SK-N-SH (cell line): ENCODE measurements around the gene MCM5. TPM values are rescaled to one million over a fixed set of nuclear protein-coding genes. Genes with fewer than 3 reads are reported as not detected.

Experiments used
- CTCF ChIA-PET: fragments of 300-600, 350-600 bp; formaldehyde crosslinking; extraction: SDS; loops from one replicate; lab custom pipeline; 2021; lab: Yijun Ruan, JAX
- POLR2A ChIA-PET: fragments of 350-600 bp; sonication (Branson Sonifier 250); formaldehyde crosslinking; extraction: SDS; loops from one replicate; lab custom pipeline; 2020; ENCODE audit warnings: antibody characterized with exemption, inconsistent platforms; lab: Yijun Ruan, JAX
- DNase-seq: peaks from one replicate; pipeline ENCODE4 v3.0.0; 2012
- H2AFZ ChIP-seq: fragments of 200-600 bp; sonication (generic); 2 replicates; pipeline ENCODE4 v1.8.1; 2016; ENCODE audit warnings: antibody characterized with exemption, mild to moderate bottlenecking, low read depth
- H3F3A ChIP-seq: fragments of 200-600 bp; sonication (generic); replicated peaks from 2 replicates; pipeline ENCODE3; 2016; ENCODE audit warnings: antibody characterized with exemption, mild to moderate bottlenecking; ENCODE audit not compliant: insufficient read depth
- H3K27ac ChIP-seq, 2 experiments: fragments of 200-500 bp in 1 of 2; fragments of 200-600 bp in 1 of 2; sonication (Bioruptor generic) in 1 of 2; sonication (generic), shearing (Covaris generic) in 1 of 2; 2 replicates each; pipeline versions ENCODE4 v1.5.1 to v1.6.1; 2014 to 2016; ENCODE audit warnings: low read depth in 2 of 2, inconsistent platforms in 1 of 2, low read length in 1 of 2, mild to moderate bottlenecking in 1 of 2, mixed read lengths in 1 of 2
- H3K27me3 ChIP-seq: fragments of 200-600 bp; sonication (generic), shearing (Covaris generic); 2 replicates; pipeline ENCODE4 v1.6.1; 2016; ENCODE audit warnings: mixed run types; ENCODE audit not compliant: insufficient read depth
- H3K36me3 ChIP-seq, 2 experiments: fragments of 200-500 bp in 1 of 2; fragments of 200-600 bp in 1 of 2; sonication (Bioruptor generic) in 1 of 2; sonication (generic) in 1 of 2; replicated peaks in 1 of 2; 2 replicates each; pipeline versions ENCODE3 to v1.5.1; 2014 to 2016; ENCODE audit warnings: low read length in 1 of 2, mild to moderate bottlenecking in 1 of 2; ENCODE audit not compliant: insufficient read depth in 2 of 2, control insufficient read depth in 1 of 2
- H3K4me1 ChIP-seq, 2 experiments: fragments of 200-500 bp in 1 of 2; fragments of 200-600 bp in 1 of 2; sonication (Bioruptor generic) in 1 of 2; sonication (generic), shearing (Covaris generic) in 1 of 2; 2 replicates each; pipeline versions ENCODE4 v1.5.1 to v1.6.1; 2014 to 2016; ENCODE audit warnings: low read depth in 1 of 2, low read length in 1 of 2, mixed run types in 1 of 2; ENCODE audit not compliant: insufficient read depth in 2 of 2, control insufficient read depth in 1 of 2
- H3K4me2 ChIP-seq: fragments of 200-600 bp; sonication (generic), shearing (Covaris generic); 2 replicates; pipeline ENCODE4 v1.6.1; 2017; ENCODE audit warnings: mixed run types
- H3K4me3 ChIP-seq, 2 experiments: fragments of 200-500 bp in 1 of 2; fragments of 200-600 bp in 1 of 2; sonication (Bioruptor generic) in 1 of 2; sonication (generic), shearing (Covaris generic) in 1 of 2; 2 replicates each; pipeline versions ENCODE4 v1.5.1 to v1.8.1; 2014 to 2016; ENCODE audit warnings: low read depth in 2 of 2, inconsistent platforms in 1 of 2, low read length in 1 of 2, mild to moderate bottlenecking in 1 of 2, mixed read lengths in 1 of 2, moderate library complexity in 1 of 2
- H3K79me2 ChIP-seq: fragments of 200-600 bp; sonication (generic); 2 replicates; pipeline ENCODE4 v1.8.1; 2017; ENCODE audit warnings: mild to moderate bottlenecking; ENCODE audit not compliant: insufficient read depth
- H3K9ac ChIP-seq: fragments of 200-600 bp; sonication (generic); 2 replicates; pipeline ENCODE4 v1.6.1; 2017; ENCODE audit warnings: mixed run types
- H3K9me2 ChIP-seq: fragments of 200-600 bp; sonication (generic); 2 replicates; pipeline ENCODE4 v1.6.1; 2017; ENCODE audit warnings: mixed run types
- H3K9me3 ChIP-seq: fragments of 200-600 bp; sonication (generic); 2 replicates; pipeline ENCODE4 v1.6.1; 2017; ENCODE audit warnings: mixed run types, mild to moderate bottlenecking, moderate library complexity
- H4K20me1 ChIP-seq: fragments of 200-600 bp; sonication (generic); 2 replicates; pipeline ENCODE4 v1.6.1; 2017; ENCODE audit warnings: mild to moderate bottlenecking, mixed run types; ENCODE audit not compliant: insufficient read depth
- CHD2 ChIP-seq: fragments of 150-350 bp; IDR thresholded peaks from 2 replicates; pipeline ENCODE4 v1.6.1; 2018; ENCODE audit warnings: low read length; ENCODE audit not compliant: partially characterized antibody
- EP300 ChIP-seq, 2 experiments: IDR thresholded peaks; 2 replicates each; pipeline versions ENCODE4 v1.4.0 to v1.6.1; 2012; ENCODE audit warnings: borderline replicate concordance in 1 of 2, low read depth in 1 of 2, low read length in 1 of 2
- EZH2phosphoT487 ChIP-seq: fragments of 200-600 bp; sonication (generic); IDR thresholded peaks from 2 replicates; pipeline ENCODE4 v1.6.1; 2017; ENCODE audit warnings: low read depth, mixed run types, mild to moderate bottlenecking, antibody characterized with exemption, moderate library complexity, borderline replicate concordance
- FOSL2 ChIP-seq: IDR thresholded peaks from 2 replicates; pipeline ENCODE4 v1.4.0; 2012; ENCODE audit warnings: low read depth, mild to moderate bottlenecking, moderate library complexity, borderline replicate concordance
- GABPA ChIP-seq: IDR thresholded peaks from 2 replicates; pipeline ENCODE4 v1.4.0; 2012; ENCODE audit warnings: low read depth, mild to moderate bottlenecking
- GATA2 ChIP-seq: sonication (generic); formaldehyde crosslinking; IDR thresholded peaks from 2 replicates; pipeline ENCODE4 v1.5.0; 2020; ENCODE audit warnings: mild to moderate bottlenecking, missing genetic modification reagents
- MXI1 ChIP-seq: IDR thresholded peaks from 2 replicates; pipeline ENCODE4 v1.6.1; 2012; ENCODE audit warnings: mild to moderate bottlenecking, low read depth, low read length, improper control_type of control experiment
- POLR2AphosphoS5 ChIP-seq: IDR thresholded peaks from 2 replicates; pipeline ENCODE4 v1.6.1; 2012; ENCODE audit warnings: low read depth, low read length
- RAD21 ChIP-seq: IDR thresholded peaks from 2 replicates; pipeline ENCODE4 v1.6.1; 2012; ENCODE audit warnings: mild to moderate bottlenecking, low read length
- RFX5 ChIP-seq: IDR thresholded peaks from 2 replicates; pipeline ENCODE4 v1.6.1; 2012; ENCODE audit warnings: mild to moderate bottlenecking, improper control_type of control experiment, low read length
- WGBS: methylation state at CpG from one replicate; pipeline ENCODE4 v1.1.6; 2017; ENCODE audit warnings: low lambda C conversion rate; 5-methylcytosine and 5-hydroxymethylcytosine counted together
- polyA plus RNA-seq, 3 experiments: library from polyadenylated mRNA; depleted of rRNA; stranded (reverse); fragments of >200 nt; gene quantifications; 2 replicates each; pipeline ENCODE4 v1.2.3, GENCODE V29; 2012
- TF ChIP-seq, protein P1 (sequence below): IDR thresholded peaks from 2 replicates; pipeline ENCODE4 v1.6.1; 2012; ENCODE audit warnings: mild to moderate bottlenecking, low read depth, low read length, moderate library complexity
- TF ChIP-seq, protein P2 (sequence below): fragments of 150-350 bp; IDR thresholded peaks from 2 replicates; pipeline ENCODE4 v1.6.1; 2017; ENCODE audit warnings: antibody characterized with exemption, low read length, low read depth, borderline replicate concordance
- TF ChIP-seq, protein P3 (sequence below): fragments of 200-600 bp; sonication (generic); IDR thresholded peaks from 2 replicates; pipeline ENCODE4 v1.6.1; 2017; ENCODE audit warnings: antibody characterized with exemption, mild to moderate bottlenecking, moderate library complexity
- TF ChIP-seq, protein P4 (sequence below): IDR thresholded peaks from 2 replicates; pipeline ENCODE4 v1.4.0; 2012; ENCODE audit warnings: low read depth
- TF ChIP-seq, protein P5 (sequence below): IDR thresholded peaks from 2 replicates; pipeline ENCODE4 v1.4.0; 2012; ENCODE audit warnings: low read depth, borderline replicate concordance

MCM5 gene
- polyA plus RNA-seq, 1 of the 3 experiments (the other 2 are of a cell fraction): 42.9 TPM

DNA sequence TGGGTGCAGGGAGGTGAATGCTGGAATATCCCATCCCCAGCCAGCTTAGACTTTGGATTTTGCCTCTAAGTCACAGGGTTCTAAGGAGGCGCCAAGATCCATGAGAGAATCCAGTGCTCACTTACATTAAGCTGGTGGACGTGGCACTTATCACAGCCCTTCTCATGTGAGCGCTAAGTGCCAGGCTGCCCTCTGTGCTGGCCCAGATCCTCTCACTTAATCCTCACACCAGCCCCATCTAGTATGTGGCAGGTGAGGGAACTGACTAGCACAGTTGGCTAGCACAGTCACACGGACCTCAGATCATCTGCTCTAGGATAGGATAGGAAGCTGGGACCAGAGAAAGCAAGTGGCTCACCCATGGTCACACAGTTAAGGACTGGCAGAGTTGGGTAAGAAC lies 15.4 kb upstream of the MCM5 start:
- Histone ChIP-seq H3K9me3 (no peaks in the 10 kb centered on the region), H3K79me2 (no peaks in the 10 kb centered on the region; the same call in 1 of the 2 replicates), H3F3A (peaks cover 4% of the 10 kb centered on the region), H3K4me1 (peaks cover 7 to 8% of the 10 kb centered on the region in 2 experiments; a peak in 2 of 4 replicates), H3K9ac (no peak overlapping the region), H2AFZ (no peak overlapping the region), H3K4me3 (no peak overlapping the region), H3K9me2 (no peaks in the 10 kb centered on the region), H3K27ac (no peak overlapping the region), H3K27me3 (no peaks in the 10 kb centered on the region), H3K4me2 (no peak overlapping the region), H4K20me1 (no peaks in the 10 kb centered on the region), H3K36me3 (peaks cover 0 to 5% of the 10 kb centered on the region in 2 experiments)
- ChIA-PET CTCF (interaction anchor here (1.0 to 1.4 kb wide), 3 partner anchors 10 to 46 kb away, joined by 3 read pairs; no protein-coding TSS in a partner anchor), POLR2A (interaction anchor here (0.6 to 1.2 kb wide), 2 partner anchors 33 to 164 kb away, joined by 3 to 4 read pairs; no protein-coding TSS in a partner anchor)
- TF ChIP-seq GABPA: no peak
- TF ChIP-seq, protein P1, sequence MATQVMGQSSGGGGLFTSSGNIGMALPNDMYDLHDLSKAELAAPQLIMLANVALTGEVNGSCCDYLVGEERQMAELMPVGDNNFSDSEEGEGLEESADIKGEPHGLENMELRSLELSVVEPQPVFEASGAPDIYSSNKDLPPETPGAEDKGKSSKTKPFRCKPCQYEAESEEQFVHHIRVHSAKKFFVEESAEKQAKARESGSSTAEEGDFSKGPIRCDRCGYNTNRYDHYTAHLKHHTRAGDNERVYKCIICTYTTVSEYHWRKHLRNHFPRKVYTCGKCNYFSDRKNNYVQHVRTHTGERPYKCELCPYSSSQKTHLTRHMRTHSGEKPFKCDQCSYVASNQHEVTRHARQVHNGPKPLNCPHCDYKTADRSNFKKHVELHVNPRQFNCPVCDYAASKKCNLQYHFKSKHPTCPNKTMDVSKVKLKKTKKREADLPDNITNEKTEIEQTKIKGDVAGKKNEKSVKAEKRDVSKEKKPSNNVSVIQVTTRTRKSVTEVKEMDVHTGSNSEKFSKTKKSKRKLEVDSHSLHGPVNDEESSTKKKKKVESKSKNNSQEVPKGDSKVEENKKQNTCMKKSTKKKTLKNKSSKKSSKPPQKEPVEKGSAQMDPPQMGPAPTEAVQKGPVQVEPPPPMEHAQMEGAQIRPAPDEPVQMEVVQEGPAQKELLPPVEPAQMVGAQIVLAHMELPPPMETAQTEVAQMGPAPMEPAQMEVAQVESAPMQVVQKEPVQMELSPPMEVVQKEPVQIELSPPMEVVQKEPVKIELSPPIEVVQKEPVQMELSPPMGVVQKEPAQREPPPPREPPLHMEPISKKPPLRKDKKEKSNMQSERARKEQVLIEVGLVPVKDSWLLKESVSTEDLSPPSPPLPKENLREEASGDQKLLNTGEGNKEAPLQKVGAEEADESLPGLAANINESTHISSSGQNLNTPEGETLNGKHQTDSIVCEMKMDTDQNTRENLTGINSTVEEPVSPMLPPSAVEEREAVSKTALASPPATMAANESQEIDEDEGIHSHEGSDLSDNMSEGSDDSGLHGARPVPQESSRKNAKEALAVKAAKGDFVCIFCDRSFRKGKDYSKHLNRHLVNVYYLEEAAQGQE: no peak
- no peak for TF ChIP-seq EP300 (IDR thresholded peaks at IDR 0.05; ENCODE audit: borderline replicate concordance in 1 of 2, low read depth in 1 of 2, low read length in 1 of 2)
- no peak for TF ChIP-seq MXI1
- TF ChIP-seq, protein P2, sequence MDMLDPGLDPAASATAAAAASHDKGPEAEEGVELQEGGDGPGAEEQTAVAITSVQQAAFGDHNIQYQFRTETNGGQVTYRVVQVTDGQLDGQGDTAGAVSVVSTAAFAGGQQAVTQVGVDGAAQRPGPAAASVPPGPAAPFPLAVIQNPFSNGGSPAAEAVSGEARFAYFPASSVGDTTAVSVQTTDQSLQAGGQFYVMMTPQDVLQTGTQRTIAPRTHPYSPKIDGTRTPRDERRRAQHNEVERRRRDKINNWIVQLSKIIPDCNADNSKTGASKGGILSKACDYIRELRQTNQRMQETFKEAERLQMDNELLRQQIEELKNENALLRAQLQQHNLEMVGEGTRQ: no peak
- no peak for DNase-seq
- 50% methylated on average over 1 of the region's 4 CpGs for WGBS

DNA sequence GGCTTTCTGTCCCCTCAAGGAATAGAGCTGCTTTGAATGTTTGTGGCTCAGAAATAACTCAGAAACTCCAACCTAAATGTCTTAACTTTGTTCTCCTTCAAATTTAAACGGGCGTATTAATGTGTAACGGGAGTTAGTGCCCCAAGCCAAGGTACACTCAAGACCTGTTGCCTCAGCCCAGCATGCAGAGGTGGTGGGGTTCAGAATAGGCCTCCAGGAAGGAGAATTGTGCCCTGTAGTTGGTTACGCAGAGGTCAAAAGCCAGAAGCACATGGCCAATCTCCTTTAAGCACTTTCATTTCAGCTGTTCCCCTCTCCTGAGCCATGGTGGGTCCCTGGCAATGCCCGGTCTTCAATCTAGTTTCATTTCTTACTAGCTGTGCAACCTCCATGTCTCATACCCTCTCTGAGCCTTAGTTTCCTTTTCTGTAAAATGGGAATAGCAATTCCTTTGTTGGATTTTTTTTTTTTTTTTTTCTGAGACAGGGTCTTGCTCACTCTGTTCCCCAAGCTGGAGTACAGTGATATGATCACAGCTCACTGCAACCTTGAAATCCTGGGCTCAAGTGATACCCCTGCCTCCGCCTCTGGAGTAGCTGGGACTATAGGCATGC lies 14.9 kb upstream of the MCM5 start:
- no peak overlapping the region for H3K27ac ChIP-seq
- no peaks in the 10 kb centered on the region for H3K9me3 ChIP-seq
- peaks cover under 1% of the 10 kb centered on the region for H3F3A ChIP-seq
- H2AFZ ChIP-seq: no peak overlapping the region
- H3K4me1 ChIP-seq: peaks cover 7 to 8% of the 10 kb centered on the region in 2 experiments; a peak in 2 of 4 replicates
- no peak overlapping the region for H3K4me2 ChIP-seq
- H3K4me3 ChIP-seq: no peak overlapping the region
- no peak for DNase-seq
- ChIA-PET CTCF (interaction anchor here (1.0 to 1.4 kb wide), 2 partner anchors 9 to 46 kb away, joined by 3 read pairs; no protein-coding TSS in a partner anchor), POLR2A (interaction anchor here (1.2 kb wide), 1 partner anchor 34 kb away, joined by 4 read pairs; no protein-coding TSS in a partner anchor)
- no peaks in the 10 kb centered on the region for H3K27me3 ChIP-seq
- WGBS: 95% methylated on average over 5 of the region's 6 CpGs
- no peak overlapping the region for H3K9ac ChIP-seq
- H3K9me2 ChIP-seq: no peaks in the 10 kb centered on the region
- no peaks in the 10 kb centered on the region for H4K20me1 ChIP-seq
- peaks cover 0 to 9% of the 10 kb centered on the region in 2 experiments for H3K36me3 ChIP-seq
- H3K79me2 ChIP-seq: no peaks in the 10 kb centered on the region; the same call in 1 of the 2 replicates
- TF ChIP-seq, protein P2: no peak
- TF ChIP-seq, protein P3, sequence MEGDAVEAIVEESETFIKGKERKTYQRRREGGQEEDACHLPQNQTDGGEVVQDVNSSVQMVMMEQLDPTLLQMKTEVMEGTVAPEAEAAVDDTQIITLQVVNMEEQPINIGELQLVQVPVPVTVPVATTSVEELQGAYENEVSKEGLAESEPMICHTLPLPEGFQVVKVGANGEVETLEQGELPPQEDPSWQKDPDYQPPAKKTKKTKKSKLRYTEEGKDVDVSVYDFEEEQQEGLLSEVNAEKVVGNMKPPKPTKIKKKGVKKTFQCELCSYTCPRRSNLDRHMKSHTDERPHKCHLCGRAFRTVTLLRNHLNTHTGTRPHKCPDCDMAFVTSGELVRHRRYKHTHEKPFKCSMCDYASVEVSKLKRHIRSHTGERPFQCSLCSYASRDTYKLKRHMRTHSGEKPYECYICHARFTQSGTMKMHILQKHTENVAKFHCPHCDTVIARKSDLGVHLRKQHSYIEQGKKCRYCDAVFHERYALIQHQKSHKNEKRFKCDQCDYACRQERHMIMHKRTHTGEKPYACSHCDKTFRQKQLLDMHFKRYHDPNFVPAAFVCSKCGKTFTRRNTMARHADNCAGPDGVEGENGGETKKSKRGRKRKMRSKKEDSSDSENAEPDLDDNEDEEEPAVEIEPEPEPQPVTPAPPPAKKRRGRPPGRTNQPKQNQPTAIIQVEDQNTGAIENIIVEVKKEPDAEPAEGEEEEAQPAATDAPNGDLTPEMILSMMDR: no peak
- TF ChIP-seq FOSL2 (no peak), RAD21 (no peak), CHD2 (no peak), RFX5 (no peak), POLR2AphosphoS5 (no peak), EZH2phosphoT487 (no peak), GATA2 (no peak)
- TF ChIP-seq, protein P4, sequence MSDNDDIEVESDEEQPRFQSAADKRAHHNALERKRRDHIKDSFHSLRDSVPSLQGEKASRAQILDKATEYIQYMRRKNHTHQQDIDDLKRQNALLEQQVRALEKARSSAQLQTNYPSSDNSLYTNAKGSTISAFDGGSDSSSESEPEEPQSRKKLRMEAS: no peak
- TF ChIP-seq, protein P5, sequence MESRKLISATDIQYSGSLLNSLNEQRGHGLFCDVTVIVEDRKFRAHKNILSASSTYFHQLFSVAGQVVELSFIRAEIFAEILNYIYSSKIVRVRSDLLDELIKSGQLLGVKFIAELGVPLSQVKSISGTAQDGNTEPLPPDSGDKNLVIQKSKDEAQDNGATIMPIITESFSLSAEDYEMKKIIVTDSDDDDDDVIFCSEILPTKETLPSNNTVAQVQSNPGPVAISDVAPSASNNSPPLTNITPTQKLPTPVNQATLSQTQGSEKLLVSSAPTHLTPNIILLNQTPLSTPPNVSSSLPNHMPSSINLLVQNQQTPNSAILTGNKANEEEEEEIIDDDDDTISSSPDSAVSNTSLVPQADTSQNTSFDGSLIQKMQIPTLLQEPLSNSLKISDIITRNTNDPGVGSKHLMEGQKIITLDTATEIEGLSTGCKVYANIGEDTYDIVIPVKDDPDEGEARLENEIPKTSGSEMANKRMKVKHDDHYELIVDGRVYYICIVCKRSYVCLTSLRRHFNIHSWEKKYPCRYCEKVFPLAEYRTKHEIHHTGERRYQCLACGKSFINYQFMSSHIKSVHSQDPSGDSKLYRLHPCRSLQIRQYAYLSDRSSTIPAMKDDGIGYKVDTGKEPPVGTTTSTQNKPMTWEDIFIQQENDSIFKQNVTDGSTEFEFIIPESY: no peak
